GM12878 (cell line): ENCODE measurements around the gene AXDND1. TPM values are rescaled to one million over a fixed set of nuclear protein-coding genes. Genes with fewer than 3 reads are reported as not detected.

ENCODE experiments used
- BACH1 ChIP-seq: fragments of 450-650 bp; IDR thresholded peaks from 2 replicates; pipeline ENCODE4 v1.6.1; 2017; ENCODE audit warnings: mild to moderate bottlenecking, borderline replicate concordance
- E4F1 ChIP-seq: fragments of 450-650 bp; IDR thresholded peaks from 2 replicates; pipeline ENCODE4 v1.6.1; 2018; ENCODE audit warnings: borderline replicate concordance, mild to moderate bottlenecking; ENCODE audit not compliant: partially characterized antibody
- EGR1 ChIP-seq, 2 experiments: IDR thresholded peaks; 1 replicate in 1 of 2; 2 replicates in 1 of 2; pipeline ENCODE4 v1.6.1; 2011 to 2012; ENCODE audit warnings: low read depth in 2 of 2, low read length in 2 of 2, borderline replicate concordance in 1 of 2, mild to moderate bottlenecking in 1 of 2, moderate library complexity in 1 of 2
- EP300 ChIP-seq, 2 experiments: fragments of 150-350 bp in 1 of 2; IDR thresholded peaks; 2 replicates each; pipeline ENCODE4 v1.6.1; 2011 to 2012; ENCODE audit warnings: low read depth in 2 of 2, low read length in 2 of 2, borderline replicate concordance in 1 of 2, improper control_type of control experiment in 1 of 2, inconsistent platforms in 1 of 2; ENCODE audit not compliant: control insufficient read depth in 1 of 2
- KDM1A ChIP-seq: fragments of 200-600 bp; sonication (generic); IDR thresholded peaks from 2 replicates; pipeline ENCODE4 v1.6.1; 2016; ENCODE audit warnings: borderline replicate concordance
- POLR2AphosphoS5 ChIP-seq: IDR thresholded peaks from 2 replicates; pipeline ENCODE4 v1.6.1; 2011; ENCODE audit warnings: mild to moderate bottlenecking, low read length, inconsistent platforms
- SRF ChIP-seq, 2 experiments: IDR thresholded peaks; 2 replicates each; pipeline ENCODE4 v1.6.1; 2011; ENCODE audit warnings: low read depth in 2 of 2, low read length in 2 of 2, mild to moderate bottlenecking in 1 of 2, moderate library complexity in 1 of 2
- STAT3 ChIP-seq: IDR thresholded peaks from 2 replicates; pipeline ENCODE4 v1.6.1; 2011; ENCODE audit warnings: low read depth, low read length, improper control_type of control experiment
- TARDBP ChIP-seq: IDR thresholded peaks from 2 replicates; pipeline ENCODE4 v1.6.1; 2016; ENCODE audit warnings: borderline replicate concordance
- ZNF592 ChIP-seq: fragments of 450-650 bp; IDR thresholded peaks from 2 replicates; pipeline ENCODE4 v1.6.1; 2017; ENCODE audit warnings: mild to moderate bottlenecking, moderate library complexity
- polyA plus RNA-seq, 11 experiments: library from polyadenylated mRNA; depleted of rRNA in 4 of 11; unstranded in 6 of 11; stranded (reverse) in 5 of 11; fragments of >200 nt; fragmentation: Nextera tagmentation in 4 of 11; fragmentation: Illumina TruSeq in 1 of 11; extraction: Ambion mirVana in 4 of 11; extraction: Trizol in 1 of 11; gene quantifications; 1 replicate in 1 of 11; 2 replicates in 10 of 11; pipeline versions ENCODE4 v1.2.1 to v1.2.3, GENCODE V29; 2011 to 2016; ENCODE audit warnings: inconsistent platforms in 2 of 11, missing spikeins in 2 of 11, low read depth in 1 of 11
- total RNA-seq, 4 experiments: library from RNA; depleted of rRNA in 3 of 4; stranded (reverse); fragments of >200 nt in 3 of 4; fragmentation: Illumina TruSeq in 1 of 4; extraction: Trizol in 1 of 4; gene quantifications; 2 replicates each; pipeline versions ENCODE4 v1.2.1 to v1.2.3, GENCODE V29; 2013 to 2021

The AXDND1 gene
- total and polyA plus RNA-seq, 10 of the 15 experiments (the other 5 are each of a cell fraction or from before 2014, with no cell fraction given) = 0.12 to 0.84 (median 0.42) TPM

- TF ChIP-seq SRF (IDR thresholded peaks at IDR 0.05; ENCODE audit: low read depth in 2 of 2, low read length in 2 of 2) = no peak
- TF ChIP-seq EP300 (IDR thresholded peaks at IDR 0.05; ENCODE audit: borderline replicate concordance in 1 of 2, control insufficient read depth in 1 of 2, low read depth in 2 of 2, low read length in 2 of 2) = no peak
- TF ChIP-seq ZNF592 = no peak
- TF ChIP-seq TARDBP = no peak
- no peak for TF ChIP-seq EGR1 (IDR thresholded peaks at IDR 0.05; ENCODE audit: borderline replicate concordance in 1 of 2, low read depth in 2 of 2, low read length in 2 of 2)
- no peak for TF ChIP-seq POLR2AphosphoS5
- TF ChIP-seq KDM1A = no peak
- TF ChIP-seq BACH1 = no peak
- no peak for TF ChIP-seq STAT3
- TF ChIP-seq E4F1 = no peak
Observed at GRCh38 chr1:179341943-179342547, 23.7 kb upstream of the AXDND1 start (continued).
